Measurements from ENCODE around the gene EFCAB12. TPM values are rescaled to one million over a fixed set of nuclear protein-coding genes. Genes with fewer than 3 reads are reported as not detected.

The EFCAB12 gene
- under 0.01 TPM in 1 of 2 replicates, not detected in the other for total RNA-seq

GRCh38 chr3:129428376-129429079 is at the start of gene EFCAB12:
Gene EFCAB12 (minus strand): TSS chr3:129428636. CDS start chr3:129428488, 148 bp downstream.

GRCh38 chr3:129439817-129440617 is 11.6 kb upstream of the EFCAB12 start, which contains the start of the genes IFT122 and MBD4:
Gene IFT122 (plus strand): TSS chr3:129440224. CDS start chr3:129440331, 107 bp downstream.
Gene MBD4 (minus strand): TSS chr3:129439948. CDS start chr3:129439833, 115 bp downstream.

Other genes starting within 250 kb of the EFCAB12 start
- gene CNBP, start 244.7 kb downstream of the EFCAB12 start, total RNA-seq = 169 and 232 TPM in 2 replicates
- 142 and 172 TPM in 2 replicates for gene COPG1, start 179.0 kb downstream of the EFCAB12 start, total RNA-seq
- 24.3 and 31.6 TPM in 2 replicates for gene HMCES, start 149.8 kb downstream of the EFCAB12 start, total RNA-seq
- 7.5 and 10.9 TPM in 2 replicates for gene MBD4, start 11.3 kb upstream of the EFCAB12 start, total RNA-seq
- 14.0 and 15.2 TPM in 2 replicates for gene IFT122, start 11.6 kb upstream of the EFCAB12 start, total RNA-seq
- not detected in 2 replicates for gene RHO, start 100.0 kb upstream of the EFCAB12 start, total RNA-seq
- not detected in 2 replicates for gene H1-8, start 114.5 kb upstream of the EFCAB12 start, total RNA-seq
- gene PLXND1, start 178.0 kb upstream of the EFCAB12 start, total RNA-seq = 125 and 347 TPM in 2 replicates